Esophagus squamous epithelium (tissue), 4 donors: ENCODE measurements around the gene RRAGA.
"Not testable (repeated sequence)": the region's sequence is repeated elsewhere in the genome, so short reads cannot be mapped to it uniquely, and the experiment has no call there.

Experiments
- POLR2A ChIP-seq, 4 donors: fragments of 450-650 bp; IDR thresholded peaks; one replicate each; pipeline ENCODE4 v1.6.1; 2017; ENCODE audit warnings: antibody characterized with exemption in 4 of 4, mild to moderate bottlenecking in 4 of 4, moderate library complexity in 3 of 4
- TF ChIP-seq, protein P1 (sequence below), 6 experiments: fragments of 450-650 bp in 4 of 6; fragments of 200-600 bp in 2 of 6; sonication (generic) in 2 of 6; IDR thresholded peaks; one replicate each; pipeline ENCODE4 v1.5.1; 2016 to 2019; ENCODE audit warnings: antibody characterized with exemption in 6 of 6, mild to moderate bottlenecking in 4 of 6, moderate library complexity in 4 of 6

- TF ChIP-seq, protein P1, sequence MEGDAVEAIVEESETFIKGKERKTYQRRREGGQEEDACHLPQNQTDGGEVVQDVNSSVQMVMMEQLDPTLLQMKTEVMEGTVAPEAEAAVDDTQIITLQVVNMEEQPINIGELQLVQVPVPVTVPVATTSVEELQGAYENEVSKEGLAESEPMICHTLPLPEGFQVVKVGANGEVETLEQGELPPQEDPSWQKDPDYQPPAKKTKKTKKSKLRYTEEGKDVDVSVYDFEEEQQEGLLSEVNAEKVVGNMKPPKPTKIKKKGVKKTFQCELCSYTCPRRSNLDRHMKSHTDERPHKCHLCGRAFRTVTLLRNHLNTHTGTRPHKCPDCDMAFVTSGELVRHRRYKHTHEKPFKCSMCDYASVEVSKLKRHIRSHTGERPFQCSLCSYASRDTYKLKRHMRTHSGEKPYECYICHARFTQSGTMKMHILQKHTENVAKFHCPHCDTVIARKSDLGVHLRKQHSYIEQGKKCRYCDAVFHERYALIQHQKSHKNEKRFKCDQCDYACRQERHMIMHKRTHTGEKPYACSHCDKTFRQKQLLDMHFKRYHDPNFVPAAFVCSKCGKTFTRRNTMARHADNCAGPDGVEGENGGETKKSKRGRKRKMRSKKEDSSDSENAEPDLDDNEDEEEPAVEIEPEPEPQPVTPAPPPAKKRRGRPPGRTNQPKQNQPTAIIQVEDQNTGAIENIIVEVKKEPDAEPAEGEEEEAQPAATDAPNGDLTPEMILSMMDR (IDR thresholded peaks at IDR 0.05) = not testable (repeated sequence)
- TF ChIP-seq POLR2A (IDR thresholded peaks at IDR 0.05) = not testable (repeated sequence)
Observed at GRCh38 chr9:19097431-19097830, 48.2 kb downstream of the RRAGA start.
